NCI-H1436 treated with DMSO at 0.1 percent for 48 hours (cell line): ENCODE measurements around the gene EN2.

Source experiments
- DNase-seq: peaks from one replicate; lab custom pipeline; 2025; lab: John Stamatoyannopoulos, UW

EN2 gene

DNA sequence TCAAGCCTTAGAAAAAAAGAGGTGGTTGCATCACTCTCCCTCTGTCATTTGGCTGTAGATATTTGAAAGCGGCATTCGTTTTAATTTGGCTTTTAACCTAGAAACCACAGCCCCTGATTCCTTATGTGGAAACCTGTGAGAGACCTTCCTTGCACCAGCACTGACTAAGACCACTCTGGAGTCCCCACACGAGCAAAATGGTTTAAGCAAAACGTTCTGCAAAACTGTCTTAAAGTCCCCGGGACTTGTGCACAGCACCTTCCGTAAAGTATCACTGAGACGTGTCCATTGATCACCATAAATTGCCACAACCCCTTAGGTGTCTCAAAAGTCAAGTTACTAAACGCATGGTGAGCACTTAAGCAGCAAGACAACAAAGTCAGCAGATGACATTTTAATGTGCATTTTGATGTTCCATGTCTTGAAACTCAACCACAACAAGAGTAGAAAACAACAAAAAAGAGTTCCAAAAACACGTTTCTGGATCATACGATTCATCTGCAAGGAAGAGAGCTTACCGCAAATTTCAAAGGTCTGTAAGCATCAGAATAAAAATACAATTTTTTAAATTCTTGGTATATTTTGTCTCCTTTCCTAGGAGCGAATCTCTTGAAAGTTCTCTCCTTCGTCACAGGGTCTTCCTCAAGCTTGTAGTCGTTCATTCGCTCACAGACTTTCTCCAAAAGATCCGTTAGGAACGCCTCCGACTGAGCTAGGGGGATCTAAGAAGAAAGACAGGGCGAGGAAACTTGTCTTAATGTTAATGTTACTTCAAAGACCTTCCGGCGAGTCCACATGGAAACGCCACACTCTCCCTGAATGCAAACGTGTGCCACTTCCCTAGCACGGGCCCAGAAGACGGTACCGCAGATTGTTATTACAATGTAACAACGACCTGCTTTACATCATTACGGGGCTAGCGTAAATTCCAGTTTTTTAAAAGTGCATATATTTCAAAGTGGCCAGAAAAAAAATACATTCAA lies 50.7 kb downstream of the EN2 start:
- DNase-seq: no peak

DNA sequence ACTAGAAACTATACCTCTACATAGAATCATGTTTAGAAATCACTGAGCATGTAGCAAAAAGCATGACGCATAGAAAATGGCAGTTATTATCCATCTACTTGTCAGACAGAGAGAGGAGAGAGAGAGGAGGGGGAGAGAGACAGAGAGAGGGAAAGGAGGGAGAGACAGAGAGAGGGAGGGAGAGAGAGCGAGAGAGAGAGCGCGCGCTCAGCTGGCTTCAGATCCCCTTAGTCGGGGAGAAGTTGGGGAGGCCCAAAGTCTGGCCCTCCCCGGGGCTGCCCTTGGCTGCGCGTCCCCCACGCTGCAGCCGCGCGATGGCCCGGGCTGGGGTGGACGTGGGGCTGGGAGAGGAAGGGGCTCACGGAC lies 51.4 kb downstream of the EN2 start:
- no peak for DNase-seq

GRCh38 chr7:155509725-155510551 lies 52.0 kb downstream of the EN2 start:
- no peak for DNase-seq

DNA sequence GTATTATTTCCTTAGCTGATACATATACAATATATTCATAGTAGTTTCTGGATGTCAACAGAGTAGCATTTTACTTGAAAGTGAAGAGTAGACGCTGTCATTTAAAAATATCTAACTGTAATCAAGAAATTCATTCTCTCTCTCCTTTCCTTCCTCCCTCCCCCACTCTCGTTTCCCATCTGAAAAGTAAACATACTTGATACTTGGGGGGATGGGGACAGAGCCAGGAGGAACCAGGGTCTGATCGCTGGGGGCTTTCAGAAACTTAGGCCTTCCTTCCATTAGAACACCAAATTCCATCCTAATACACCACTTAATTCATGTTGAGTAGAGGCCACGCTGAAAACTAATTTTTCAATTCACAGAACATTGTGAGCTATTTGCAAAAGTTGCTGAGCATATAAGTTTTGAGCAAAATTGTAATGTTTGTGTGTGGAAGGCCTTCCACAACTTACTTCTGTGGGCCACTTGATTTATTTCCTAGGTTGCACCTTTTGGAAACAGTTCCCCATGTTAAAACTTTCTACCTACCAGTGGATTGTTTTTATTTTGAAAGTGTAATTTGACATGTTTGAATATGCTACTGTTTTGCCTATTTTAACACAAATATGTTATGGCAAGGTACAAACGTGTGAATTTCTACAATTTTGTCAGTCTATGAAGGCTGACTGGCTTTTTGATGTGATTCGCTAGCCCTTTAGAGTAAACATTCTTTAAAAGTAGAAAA lies 53.2 kb downstream of the EN2 start:
- no peak for DNase-seq

DNA sequence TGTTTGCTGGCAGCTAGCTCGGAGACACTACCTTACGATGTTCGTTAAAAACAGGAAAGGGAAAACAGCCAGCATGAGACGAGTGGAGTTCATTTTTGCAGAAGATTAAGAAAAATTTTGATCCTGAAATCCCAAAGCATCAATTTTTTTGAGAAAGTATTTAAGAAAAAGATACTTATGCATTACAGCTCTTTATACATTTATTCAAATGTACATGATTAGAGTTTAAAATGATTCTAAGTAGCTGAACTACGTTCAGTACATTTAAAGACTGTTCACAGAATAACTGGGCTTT lies 53.7 kb downstream of the EN2 start:
- DNase-seq: no peak

GRCh38 chr7:155512246-155512887 lies 54.4 kb downstream of the EN2 start:
- DNase-seq: no peak

DNA sequence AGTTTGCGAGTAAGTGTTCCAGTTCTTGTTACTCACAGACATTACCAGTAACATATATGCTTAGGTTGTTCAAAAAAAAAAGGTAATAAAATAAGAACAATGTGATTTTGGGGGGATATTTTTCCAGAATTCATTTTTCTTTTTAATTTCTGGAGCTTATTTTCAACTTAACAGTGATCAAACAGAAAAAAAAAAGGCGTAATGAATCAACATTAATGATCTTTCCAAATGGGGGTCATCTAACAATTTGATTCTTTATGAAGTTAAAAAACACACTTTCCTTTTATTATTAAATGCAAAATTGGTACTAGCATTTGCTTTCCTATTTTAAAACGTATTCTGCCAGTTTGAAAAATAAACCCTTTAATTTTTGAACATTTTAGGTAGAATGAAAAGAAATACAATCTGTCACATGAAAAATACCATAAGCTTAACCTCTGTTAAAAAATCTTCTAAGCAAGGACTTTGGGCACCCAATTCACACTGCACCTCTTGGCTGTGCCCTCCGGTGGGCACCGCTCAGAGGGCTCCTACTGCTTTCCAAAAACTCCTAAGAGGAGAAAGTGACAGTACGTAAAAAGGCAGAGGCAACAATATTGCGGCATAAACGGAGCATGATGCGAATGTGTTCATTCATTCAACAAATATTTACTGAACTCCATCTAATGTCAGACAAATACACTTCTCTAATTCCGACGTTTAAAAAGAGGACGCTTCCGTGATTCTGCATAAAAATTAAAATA lies 55.8 kb downstream of the EN2 start:
- DNase-seq: no peak

DNA sequence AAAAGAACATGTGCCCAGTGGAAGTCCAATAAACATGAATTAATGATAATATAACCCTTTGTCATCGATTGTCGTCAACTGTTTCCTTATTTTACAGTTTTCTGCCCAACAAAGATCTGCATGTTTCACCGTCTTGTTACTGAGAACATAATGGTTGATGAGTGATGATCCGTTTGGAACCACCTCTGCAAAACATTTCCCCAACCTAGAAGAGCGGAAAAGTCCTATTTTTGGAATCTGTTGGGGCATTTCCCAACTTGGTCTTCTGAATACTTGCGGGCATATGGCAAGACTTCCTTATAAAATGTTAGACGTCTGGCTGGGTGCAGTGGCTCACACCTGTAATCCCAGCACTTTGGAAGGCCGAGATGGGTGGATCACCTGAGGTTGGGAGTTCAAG lies 56.4 kb downstream of the EN2 start:
- no peak for DNase-seq
